Cortex of kidney (tissue), 1 donor: ENCODE results near the gene OTOGL.
"Not testable (repeated sequence)": the region's sequence is repeated elsewhere in the genome, so short reads cannot be mapped to it uniquely, and the experiment has no call there.

Experiments
- DNase-seq: peaks from one replicate; lab custom pipeline; 2025; lab: John Stamatoyannopoulos, UW

The OTOGL gene, protein sequence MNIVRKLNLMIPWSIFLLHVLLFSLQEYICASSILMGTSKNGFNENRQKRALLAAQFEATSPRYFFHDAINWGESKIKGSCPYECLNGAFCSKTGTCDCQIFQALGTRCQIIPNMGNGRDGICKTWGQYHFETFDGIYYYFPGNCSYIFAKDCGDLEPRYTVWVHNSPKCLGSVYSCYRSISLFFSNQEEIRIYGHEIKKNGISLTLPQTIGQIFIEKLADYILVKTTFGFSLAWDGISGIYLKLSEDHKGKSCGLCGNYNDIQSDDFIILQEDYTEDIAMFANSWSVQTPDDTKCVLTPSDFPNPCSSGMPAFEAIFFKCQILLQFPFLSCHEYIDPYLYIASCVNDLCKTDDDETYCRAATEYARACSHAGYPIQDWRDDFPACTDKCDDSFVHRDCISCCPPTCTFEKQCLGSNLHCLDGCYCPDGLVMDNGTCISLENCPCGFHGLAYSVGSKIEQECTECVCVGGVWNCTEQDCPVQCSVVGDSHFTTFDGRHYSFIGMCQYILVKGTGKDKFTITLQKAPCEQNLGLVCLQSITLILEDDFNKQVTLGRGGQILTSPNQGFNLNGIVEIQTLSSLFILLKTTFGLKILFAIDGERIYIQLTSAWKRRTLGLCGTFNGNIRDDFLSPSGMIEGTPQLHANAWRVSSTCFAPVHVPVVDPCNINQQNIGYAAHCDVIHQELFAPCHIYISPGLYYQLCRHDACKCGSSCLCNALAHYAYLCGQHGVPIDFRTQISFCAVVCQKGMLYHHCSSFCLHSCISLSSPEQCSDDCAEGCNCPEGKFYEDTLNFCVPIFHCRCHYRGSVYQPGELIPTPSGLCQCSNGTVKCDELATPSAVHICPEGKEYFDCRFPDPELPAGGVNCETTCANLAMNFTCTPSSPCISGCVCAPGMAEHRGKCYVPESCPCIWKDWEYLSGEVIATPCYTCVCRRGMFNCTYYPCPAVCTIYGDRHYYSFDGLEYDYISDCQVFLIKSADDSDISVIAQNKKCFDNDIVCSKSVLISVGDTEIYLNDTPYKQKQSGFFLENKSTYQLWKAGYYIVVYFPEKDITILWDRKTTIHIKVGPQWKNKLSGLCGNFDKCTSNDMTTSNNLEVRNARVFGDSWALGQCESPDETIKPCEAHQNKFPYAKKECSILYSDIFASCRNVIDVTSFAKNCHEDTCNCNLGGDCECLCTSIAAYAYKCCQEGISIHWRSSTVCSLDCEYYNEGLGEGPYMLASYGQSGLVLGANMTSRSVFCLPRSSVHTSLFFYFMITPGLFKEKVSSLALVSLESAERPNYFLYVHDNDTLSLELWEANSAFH (N-terminal part only)

DNA sequence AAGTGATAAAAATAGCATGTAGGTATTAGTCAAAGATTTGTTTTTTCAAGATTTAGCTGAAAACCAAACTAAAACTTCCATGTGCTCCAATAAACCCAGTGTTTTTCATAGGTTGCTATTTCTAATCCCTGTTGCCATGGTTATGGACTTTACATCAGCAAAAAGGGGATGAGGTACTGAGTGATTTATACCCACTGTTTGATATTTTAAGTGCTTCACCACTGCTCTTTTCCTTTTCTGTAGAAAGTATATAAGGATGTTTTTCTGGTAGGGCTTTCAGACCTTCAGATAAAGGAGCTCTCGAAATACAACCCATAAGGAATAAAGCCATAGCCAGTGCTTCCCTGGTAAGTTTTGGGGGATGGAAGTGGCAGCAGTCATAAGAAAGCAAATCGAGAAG, at the start of gene OTOGL:
TSS of gene OTOGL (plus strand) at position 279 of the 400 bp plus-strand sequence. CDS start 109,895 bp downstream, outside the sequence.
- no peak for DNase-seq

DNA sequence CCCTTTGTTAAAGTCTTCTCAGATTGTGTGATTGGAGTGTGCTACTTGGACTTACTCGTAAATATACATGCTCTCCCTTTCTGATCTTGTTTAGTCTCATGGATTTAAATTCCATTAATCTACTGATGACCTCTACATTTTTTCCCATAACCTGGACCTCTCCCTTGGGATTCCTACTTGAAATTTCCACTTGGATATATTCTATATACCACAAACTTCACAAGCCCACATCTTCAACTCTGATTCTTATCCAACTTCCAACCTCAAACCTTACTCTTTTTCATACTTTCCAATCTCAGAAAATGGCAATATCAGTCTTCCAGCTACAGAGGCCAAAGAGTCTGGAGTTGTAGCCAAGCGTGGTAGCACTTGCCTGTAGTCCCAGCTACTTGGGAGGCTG, 49.1 kb upstream of the OTOGL start:
- DNase-seq: no peak

DNA sequence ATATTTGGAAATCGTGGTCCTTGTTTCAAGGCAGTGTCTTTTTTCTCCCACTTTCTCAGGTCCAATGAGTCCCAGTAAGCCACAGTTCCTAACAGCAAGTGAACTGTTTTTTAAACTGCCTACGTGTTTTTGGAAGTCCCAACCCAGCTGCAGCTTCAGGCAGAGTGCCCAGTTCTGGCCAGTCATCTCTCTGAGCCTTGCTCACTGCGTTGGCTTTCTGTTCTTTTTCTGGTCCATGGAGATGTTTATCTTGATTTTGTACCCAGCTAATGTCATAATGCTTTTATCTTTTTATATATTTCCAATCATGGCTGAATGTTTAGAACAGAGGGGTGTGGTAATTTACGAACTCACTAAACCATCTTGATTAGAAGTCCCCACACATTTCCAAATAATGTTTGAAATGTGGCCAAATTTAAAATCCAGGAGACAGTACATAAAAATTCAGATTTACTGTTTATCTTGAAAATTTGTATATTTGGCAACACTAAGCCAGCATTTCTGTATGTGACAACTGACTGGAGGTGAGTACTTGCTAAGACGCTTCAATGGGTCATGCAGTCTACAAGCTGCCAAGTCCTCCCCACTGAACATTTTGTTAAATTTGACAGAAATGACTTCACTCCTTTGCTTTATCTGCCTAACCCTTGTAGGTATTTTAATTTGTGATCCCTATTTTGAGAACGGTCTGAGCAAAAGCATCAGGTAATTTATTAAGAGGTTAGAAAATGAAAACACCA, 46.1 kb upstream of the OTOGL start:
- DNase-seq: no peak

DNA sequence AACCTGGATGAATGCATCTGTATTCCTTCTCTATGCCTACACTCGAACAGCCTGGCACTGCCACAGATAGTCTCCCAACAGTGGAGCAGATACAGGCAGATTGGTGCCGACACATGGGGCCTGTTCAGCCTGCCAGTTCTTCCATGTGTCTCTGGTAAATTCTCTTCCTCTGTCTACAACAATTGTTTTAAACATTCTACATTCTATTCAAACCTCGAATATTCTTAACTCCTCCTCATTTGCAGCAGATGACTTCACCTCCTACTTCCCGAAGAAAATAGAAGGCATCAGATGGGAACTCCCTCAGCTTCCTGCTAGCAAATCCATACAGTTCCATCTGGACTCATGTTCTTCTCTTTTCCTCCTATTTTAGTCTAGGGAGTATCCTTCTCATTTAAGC, 43.1 kb upstream of the OTOGL start:
- DNase-seq: no peak

DNA sequence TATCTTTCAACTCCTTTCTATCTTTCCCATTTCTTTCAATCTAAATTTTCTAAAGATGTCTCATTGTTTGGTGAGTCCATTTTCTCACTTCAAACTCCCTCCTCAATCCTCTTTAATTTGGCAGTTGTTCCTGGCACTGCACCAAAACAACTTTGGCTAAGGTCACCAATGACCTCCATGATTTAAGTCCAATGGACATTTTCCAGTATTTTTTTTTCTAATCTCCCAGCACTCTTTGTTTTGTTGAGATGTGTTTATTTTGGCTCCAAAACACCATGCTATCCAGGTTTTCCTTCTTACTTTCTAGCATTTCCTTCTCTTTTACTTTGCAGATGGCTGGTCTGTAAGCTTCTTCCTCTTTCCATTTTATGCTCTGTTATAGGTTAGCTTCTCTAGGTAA, 42.5 kb upstream of the OTOGL start:
- no peak for DNase-seq

DNA sequence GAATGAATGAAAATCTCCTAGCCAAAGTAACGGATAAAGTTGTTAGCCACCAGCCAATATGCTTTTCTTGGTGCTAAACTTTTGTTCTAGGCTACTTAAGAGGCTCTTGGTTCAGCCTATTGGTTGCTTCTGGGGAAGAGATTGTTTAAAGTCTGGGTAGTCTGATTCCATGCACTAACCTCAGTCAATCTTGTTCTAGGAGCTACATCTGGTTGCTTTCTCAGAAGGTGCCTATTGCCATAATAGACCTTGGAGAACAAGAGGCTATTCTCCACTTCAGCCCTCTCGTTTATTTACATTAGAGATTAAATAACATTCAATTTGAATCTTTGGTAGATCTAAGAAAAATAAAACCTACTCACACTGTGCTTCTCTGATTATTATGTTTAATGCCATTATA, 40.8 kb upstream of the OTOGL start:
- DNase-seq: no peak

DNA sequence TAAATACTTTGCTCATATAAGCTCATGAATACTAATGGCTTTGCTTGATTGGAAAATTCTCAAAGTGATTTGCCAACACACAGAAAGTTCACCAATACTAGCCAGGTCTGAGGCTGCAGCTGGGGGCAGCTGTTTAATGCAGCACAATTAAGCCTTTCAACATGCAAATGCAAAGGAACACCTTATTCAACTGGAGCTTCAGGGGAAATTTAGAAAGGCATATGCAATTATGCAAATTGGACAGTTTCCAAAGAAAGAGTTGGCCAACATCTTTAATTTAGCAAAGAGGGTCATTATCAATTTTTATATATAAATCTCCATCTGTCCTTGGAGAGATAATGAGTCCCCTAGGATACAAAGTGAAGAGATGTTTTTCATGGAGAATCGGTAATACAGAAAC, 40.2 kb upstream of the OTOGL start:
- DNase-seq: no peak

DNA sequence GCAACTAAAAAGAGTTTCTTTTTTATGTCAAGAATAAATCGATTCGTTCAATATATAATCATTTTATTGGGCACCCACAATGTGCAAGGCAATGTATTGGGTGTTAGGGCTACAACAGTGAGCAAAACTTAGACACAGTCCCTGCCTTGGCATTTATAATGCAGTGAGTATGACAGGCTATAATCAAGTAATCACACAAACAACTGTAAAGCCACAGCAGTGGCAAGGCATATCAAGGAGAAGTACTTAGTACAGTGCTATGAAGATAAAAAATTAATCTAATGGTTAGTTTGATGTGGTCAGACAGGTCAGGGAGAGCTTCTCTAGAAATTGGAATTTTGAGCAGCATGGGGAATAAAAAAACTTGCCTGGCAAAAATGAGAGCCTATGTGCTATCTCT, 39.5 kb upstream of the OTOGL start:
- no peak for DNase-seq

DNA sequence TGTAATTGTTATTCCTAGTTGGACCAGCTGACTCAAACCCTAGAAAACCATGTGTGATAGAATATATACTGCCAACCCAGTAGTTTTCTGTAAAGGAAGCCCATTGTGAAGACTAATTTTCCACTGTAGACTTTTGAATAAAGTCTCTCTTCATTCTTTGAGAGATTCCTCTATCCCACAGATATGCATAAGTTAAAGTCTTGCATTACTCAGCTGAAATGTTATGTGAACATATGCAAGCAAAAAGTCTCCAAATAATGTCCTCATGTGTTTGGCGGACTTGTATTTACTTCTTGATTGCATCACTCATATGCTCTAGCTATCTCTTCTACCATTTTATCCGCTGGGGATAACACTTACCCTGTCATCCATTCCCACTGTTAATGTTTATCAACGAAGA, 35.1 kb upstream of the OTOGL start:
- no peak for DNase-seq

DNA sequence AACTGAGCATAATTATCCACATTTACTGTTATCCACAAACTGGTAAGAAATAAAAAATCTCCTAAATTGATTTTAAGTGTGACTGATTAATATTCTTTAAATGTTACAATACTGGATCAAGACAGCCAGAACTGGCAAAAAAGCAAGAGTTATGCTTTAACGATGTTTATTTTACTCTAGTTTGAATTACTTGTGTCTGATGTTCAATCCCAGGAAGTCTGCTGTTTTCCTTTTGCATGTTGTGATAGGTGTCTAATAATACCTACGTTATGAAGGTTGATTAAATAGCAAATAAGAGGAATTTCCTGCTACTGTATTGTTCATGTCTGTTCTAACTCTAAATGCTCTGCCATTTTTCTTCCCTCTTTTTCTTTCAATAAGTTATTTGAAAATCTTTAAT, 34.4 kb upstream of the OTOGL start:
- DNase-seq: no peak

DNA sequence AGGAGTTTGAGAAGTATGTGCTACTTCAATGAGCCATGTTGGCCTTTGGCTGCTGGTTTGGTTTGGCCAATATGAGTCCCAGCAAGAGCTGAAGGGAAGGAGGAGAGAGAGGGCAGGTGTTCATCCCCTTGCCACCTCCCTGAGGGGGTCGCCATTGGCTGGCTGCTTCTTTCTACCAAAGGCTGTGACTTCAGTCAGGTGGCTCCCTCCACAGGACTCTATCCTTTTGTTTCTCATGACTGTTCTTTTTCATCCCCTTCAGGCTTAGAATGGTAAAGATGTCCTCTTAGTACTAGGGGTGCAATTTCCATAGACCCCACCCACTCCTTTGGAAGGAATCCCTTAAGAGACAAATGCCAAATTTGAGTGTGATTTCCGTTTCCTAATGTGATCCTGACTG, 31.2 kb upstream of the OTOGL start:
- no peak for DNase-seq

DNA sequence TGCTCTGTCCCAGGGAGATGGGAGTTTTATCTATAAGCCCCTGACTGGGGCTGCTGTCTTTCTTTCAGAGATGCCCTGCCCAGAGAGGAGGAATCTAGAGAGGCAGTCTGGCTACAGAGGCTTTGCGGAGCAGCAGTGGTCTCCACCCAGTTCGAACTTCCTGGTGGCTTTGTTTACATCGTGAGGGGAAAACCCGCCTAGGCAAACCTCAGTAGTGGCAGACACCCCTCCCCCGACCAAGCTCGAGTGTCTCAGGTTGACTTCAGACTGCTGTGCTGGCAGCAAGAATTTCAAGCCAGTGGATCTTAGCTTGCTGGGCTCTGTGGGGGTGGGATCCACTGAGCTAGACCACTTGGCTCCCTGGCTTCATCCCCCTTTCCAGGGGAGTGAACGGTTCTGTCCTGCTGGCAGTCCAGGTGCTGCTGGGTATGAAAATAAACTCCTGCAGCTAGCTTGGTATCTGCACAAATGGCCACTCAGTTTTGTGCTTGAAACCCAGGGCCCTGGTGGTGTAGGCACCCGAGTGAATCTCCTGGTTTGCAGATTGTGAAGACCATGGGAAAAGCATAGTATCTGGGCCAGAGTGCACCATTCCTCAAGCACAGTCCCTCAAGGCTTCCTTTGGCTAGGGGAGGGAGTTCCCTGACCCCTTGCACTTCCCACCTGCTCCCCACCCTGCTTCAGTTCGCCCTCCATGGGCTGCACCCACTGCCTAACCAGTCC, 15.3 kb upstream of the OTOGL start:
- DNase-seq: not testable (repeated sequence)

DNA sequence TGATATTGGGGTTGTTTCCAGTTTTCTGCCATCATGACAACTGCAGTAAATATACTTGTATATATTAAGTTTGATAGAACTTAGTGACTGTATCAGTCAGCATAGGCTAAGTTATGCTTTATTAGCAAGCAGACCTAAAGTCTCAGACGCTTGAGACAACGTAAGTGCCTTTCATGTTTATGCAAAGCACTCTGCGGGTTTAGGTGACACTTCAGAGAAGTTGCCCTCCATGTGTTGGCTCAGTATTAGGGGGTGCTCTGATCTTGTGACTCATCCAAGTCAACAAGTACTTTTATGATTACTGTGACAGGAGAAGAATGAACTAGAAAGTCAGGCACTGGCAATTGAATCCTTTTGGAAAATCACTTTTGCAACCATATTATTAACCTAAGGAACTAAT, 13.3 kb upstream of the OTOGL start:
- DNase-seq: no peak

DNA sequence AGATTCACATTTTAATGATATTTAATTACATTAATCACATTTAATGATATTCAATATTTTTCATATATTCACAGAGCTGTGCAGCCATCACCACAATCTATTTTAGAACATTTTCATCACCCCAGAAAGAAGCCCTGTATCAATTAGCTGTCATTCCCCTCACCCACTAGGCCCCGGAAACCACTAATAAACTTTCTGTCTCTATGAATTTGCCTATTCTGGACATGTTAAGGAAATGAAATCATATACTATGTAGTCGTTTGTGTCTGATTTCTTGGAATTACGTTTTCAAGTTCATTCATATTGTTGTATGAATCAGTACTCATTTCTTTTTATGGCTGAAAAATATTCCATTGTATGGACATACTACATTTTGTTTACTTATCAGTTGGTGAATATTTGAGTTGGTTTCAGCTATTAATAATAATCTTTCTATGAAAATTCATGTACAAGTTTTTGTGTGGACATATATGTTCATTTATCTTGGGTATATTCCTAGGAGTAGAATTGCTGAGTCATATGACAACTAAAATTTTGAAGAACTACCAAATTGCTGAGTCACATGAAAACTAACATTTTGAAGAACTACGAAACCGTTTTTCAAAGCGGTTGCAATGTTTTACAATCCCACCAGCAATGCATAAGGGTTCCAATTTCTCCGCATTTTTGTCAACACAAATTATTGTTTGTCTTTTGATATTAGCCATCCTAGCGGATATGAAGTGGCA, 11.7 kb upstream of the OTOGL start:
- DNase-seq: no peak

DNA sequence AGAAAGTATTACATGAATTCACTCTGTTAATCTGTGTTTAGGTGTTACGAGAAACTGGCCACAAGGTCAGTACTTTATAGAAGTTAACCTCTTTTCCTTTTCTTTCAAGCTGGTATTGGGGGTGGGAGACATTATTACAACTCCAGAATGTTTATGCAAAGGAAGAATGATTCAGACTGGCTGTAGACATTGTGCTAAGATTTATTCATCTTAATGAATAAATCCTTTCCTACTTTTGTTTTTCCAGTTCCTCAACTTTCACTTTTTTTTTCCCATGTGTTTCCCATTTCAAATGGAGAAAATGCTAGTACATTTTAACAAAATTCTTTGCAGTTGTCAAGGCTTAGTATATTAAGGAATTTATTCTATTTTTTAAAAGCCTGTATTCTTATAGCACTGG, 1.3 kb downstream of the OTOGL start:
- DNase-seq: no peak

DNA sequence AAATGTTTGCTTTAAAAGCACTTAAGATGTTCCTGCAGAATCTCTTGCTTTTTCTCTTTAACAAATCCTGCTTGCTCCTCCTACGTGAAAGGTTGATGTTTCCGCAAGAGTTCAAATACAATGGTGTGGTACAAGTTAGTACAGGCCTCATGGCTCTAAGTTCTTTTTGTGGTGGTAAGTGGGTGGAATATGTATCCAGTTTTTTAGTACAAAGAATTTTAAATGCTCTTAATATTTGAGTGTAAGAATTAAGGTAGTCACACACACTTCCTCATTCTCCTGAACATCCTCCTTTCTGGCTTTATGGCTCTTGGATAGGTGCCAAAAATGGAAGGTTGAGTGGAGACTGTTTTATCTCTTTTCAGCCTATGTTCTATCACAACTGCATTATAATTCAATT, 1.8 kb downstream of the OTOGL start:
- DNase-seq: no peak

DNA sequence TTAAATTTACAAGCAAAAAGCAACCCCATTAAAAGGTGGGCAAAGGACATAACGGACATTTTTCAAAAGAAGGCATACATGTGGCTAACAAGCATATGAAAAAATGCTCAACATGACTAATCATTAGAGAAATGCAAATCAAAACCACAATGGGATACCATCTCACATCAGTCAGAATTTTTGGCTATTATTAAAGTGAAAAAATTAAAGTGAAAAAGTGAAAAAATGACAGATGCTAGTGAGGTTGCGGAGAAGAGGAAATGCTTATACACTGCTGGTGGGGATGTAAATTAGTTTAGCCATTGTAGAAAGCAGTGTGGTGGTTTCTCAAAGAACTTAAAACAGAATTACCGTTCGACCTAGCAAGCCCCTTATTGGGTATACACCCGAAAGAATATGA, 7.9 kb downstream of the OTOGL start:
- DNase-seq: no peak

DNA sequence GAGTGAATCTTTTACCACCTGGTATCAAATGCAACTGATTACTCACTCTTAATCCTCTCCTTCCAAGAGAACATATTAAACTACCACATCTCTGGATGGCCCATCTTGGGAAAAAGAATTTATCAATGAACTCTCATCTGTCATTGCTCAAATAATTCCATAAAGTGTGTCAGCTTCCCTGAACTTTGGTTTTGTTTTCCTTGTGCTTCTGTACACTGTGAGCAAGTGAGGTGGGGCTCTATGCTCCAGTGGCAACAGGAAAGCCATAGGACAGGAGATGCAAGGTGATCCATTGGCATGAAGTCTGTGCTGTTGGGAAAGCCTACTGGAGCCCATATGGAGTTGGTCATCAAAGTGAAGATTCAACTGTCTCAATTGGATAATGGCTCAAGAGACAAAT, 17.4 kb downstream of the OTOGL start:
- no peak for DNase-seq

DNA sequence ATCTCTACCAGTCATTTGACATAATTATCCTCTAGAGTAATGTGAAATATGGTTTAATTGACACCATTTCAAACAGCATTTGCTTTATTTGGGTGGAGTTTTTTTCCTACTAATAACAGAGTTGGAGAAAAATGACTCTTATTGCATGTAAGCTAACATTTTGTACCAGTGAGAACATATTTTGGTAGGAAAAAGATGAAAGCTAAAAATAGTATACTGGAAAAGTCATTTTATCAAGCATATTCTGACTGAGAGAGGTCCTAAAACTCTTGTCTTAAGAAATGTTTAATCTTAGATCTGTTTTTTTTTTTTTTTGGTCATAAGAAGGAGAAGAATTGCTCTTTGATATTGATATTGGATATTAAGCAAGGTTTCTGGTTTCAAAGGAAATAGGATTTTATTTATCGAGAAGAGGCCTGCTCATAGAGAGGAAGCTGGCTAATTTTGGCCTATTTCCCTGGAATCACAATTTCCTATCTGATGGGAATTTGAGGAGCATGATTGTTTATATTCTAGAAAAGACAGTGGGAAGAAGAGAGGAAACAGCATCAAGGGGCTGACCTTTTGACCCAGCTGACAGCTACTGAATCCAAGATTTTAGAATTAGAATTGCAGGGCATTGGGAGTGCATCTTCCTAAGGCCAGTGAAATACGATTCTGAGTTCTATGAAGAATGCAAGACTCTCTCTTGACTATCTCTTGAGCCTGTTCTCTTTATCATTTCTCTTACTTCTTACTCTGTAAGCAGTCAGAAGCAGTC, 19.4 kb downstream of the OTOGL start:
- DNase-seq: no peak

DNA sequence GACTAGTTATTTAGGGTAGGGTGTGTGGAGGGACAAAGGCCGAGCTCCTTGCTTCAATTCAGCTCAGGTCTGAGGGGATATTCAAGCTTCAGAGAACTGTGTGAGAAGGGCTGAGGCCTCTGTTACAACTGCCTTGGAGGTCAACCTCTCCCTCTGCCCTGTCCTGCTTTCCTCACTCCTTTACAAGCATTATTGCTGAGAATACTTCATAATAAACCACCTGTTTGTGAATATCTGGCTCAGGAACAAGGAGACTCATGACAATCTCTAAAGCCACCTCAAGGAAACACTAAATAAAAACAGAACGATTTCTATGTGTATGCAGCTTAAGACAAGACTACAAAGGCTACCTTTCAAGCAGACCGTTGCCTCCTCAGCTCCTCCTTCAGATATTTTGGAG, 21.7 kb downstream of the OTOGL start:
- no peak for DNase-seq
